ENCODE results near the gene TNPO3.
"Not testable (repeated sequence)": the region's sequence is repeated elsewhere in the genome, so short reads cannot be mapped to it uniquely, and the experiment has no call there.

- TF ChIP-seq CTCF, POLR2A (IDR thresholded peaks at IDR 0.05): not testable (repeated sequence)
Measured at GRCh38 chr7:129051459-129051858, 3.5 kb downstream of the TNPO3 start.

All from adrenal gland (tissue), 5 donors.